Measurements from ENCODE around the gene LGR6. TPM values are rescaled to one million over a fixed set of nuclear protein-coding genes. Genes with fewer than 3 reads are reported as not detected.

The LGR6 gene
- total and polyA plus RNA-seq, 12 donors, result 0.06 to 1.0 (median 0.18) TPM; not detected in 3

- Histone ChIP-seq H3K36me3 (replicated peaks in 1 of 2) (no peaks in the 10 kb centered on the region), H3K4me3 (no peak overlapping the region), H3K4me1 (replicated peaks in 1 of 2) (peaks cover 0 to 4% of the 10 kb centered on the region in 2 donors), H3K9me3 (replicated peaks in 1 of 3) (no peaks in the 10 kb centered on the region), H3K27me3 (no peaks in the 10 kb centered on the region), H3K27ac (peak overlapping the region in 2 of 5 donors; percentile 23 to 53)
- intact Hi-C loops (cut with DNase I), result no loop called here
- DNase-seq, result peak in 1 of 7 donors; percentile 17
- 39 to 52% (median 42%) methylated on average over 6 to 15 of the region's 15 CpGs for WGBS, 4 donors
- TF ChIP-seq CTCF (IDR thresholded peaks at IDR 0.05), result no peak
- no peak for TF ChIP-seq POLR2A (IDR thresholded peaks at IDR 0.05)
Measured at GRCh38 chr1:202162418-202163280, 30.9 kb upstream of the LGR6 start.

GRCh38 chr1:202163281-202164270 lies 30.0 kb upstream of the LGR6 start:
- no peak for TF ChIP-seq CTCF (IDR thresholded peaks at IDR 0.05)
- no peak for TF ChIP-seq POLR2A (IDR thresholded peaks at IDR 0.05)
- DNase-seq, result no peak
- H3K9me3 ChIP-seq (replicated peaks in 1 of 3), result no peaks in the 10 kb centered on the region
- no peaks in the 10 kb centered on the region for H3K27me3 ChIP-seq
- peaks cover 0 to 4% of the 10 kb centered on the region in 2 donors for H3K4me1 ChIP-seq (replicated peaks in 1 of 2)
- intact Hi-C loops (cut with DNase I), result no loop called here
- H3K4me3 ChIP-seq, result no peak overlapping the region
- peak overlapping the region in 2 of 5 donors; percentile 52 to 53 for H3K27ac ChIP-seq
- no peaks in the 10 kb centered on the region for H3K36me3 ChIP-seq (replicated peaks in 1 of 2)
- WGBS, 4 donors, result 73 to 88% (median 76%) methylated on average over 3 to 12 of the region's 12 CpGs

GRCh38 chr1:202164271-202165037 lies 29.1 kb upstream of the LGR6 start:
- 53 to 78% (median 63%) methylated on average over 5 to 11 of the region's 11 CpGs for WGBS, 4 donors
- TF ChIP-seq POLR2A (IDR thresholded peaks at IDR 0.05), result no peak
- TF ChIP-seq CTCF (IDR thresholded peaks at IDR 0.05), result no peak
- H3K27me3 ChIP-seq, result no peaks in the 10 kb centered on the region
- H3K36me3 ChIP-seq (replicated peaks in 1 of 2), result no peaks in the 10 kb centered on the region
- peaks cover 0 to 4% of the 10 kb centered on the region in 2 donors for H3K4me1 ChIP-seq (replicated peaks in 1 of 2)
- H3K27ac ChIP-seq, result peak overlapping the region in 2 of 5 donors; percentile 52 to 53
- intact Hi-C loops (cut with DNase I), result no loop called here
- DNase-seq, result no peak
- H3K4me3 ChIP-seq, result no peak overlapping the region
- no peaks in the 10 kb centered on the region for H3K9me3 ChIP-seq (replicated peaks in 1 of 3)
